Neural progenitor cell (in vitro differentiated cells): ENCODE data around the gene CABLES1. TPM values are rescaled to one million over a fixed set of nuclear protein-coding genes. Genes with fewer than 3 reads are reported as not detected.
A peak's percentile ranks its signal among the peaks of the same experiment; 100 is the strongest.

ENCODE experiments used
- DNase-seq: peaks from one replicate; pipeline ENCODE4 v3.0.0-alpha.2; 2016; ENCODE audit warnings: low spot score
- H2AFZ ChIP-seq: fragments of 200-600 bp; sonication (generic); replicated peaks from 2 replicates; pipeline ENCODE4 v1.6.1; 2016; ENCODE audit warnings: antibody characterized with exemption
- H3F3A ChIP-seq: fragments of 200-600 bp; sonication (generic); 2 replicates; pipeline ENCODE4 v1.6.1; 2016; ENCODE audit warnings: antibody characterized with exemption, low read depth
- H3K27ac ChIP-seq: fragments of 200-600 bp; sonication (generic); 2 replicates; pipeline ENCODE4 v1.5.1; 2016; ENCODE audit warnings: mild to moderate bottlenecking
- H3K27me3 ChIP-seq: fragments of 200-600 bp; sonication (generic); 2 replicates; pipeline ENCODE4 v1.6.1; 2016; ENCODE audit warnings: mild to moderate bottlenecking, moderate library complexity
- H3K36me3 ChIP-seq: fragments of 200-600 bp; sonication (generic); 2 replicates; pipeline ENCODE4 v1.5.1; 2016
- H3K4me1 ChIP-seq: fragments of 200-600 bp; sonication (generic); 2 replicates; pipeline ENCODE4 v1.6.1; 2016; ENCODE audit warnings: mixed run types
- H3K4me2 ChIP-seq: fragments of 200-600 bp; sonication (generic); 2 replicates; pipeline ENCODE4 v1.6.1; 2016
- H3K4me3 ChIP-seq: fragments of 200-600 bp; sonication (generic); 2 replicates; pipeline ENCODE4 v1.5.1; 2016
- H3K79me2 ChIP-seq: fragments of 200-600 bp; sonication (generic); 2 replicates; pipeline ENCODE4 v1.6.1; 2016; ENCODE audit warnings: low read depth
- H3K9ac ChIP-seq: fragments of 200-600 bp; sonication (generic); 2 replicates; pipeline ENCODE4 v1.6.1; 2016
- H3K9me3 ChIP-seq: fragments of 200-600 bp; sonication (generic); 2 replicates; pipeline ENCODE4 v1.5.1; 2016; ENCODE audit warnings: low read depth
- H4K20me1 ChIP-seq: fragments of 200-600 bp; sonication (generic); 2 replicates; pipeline ENCODE4 v1.6.1; 2016; ENCODE audit warnings: low read depth
- H3K27ac Mint-ChIP-seq: 3 replicates; pipeline ENCODE4 v1.8.0; 2021; ENCODE audit warnings: mixed read lengths
- H3K27me3 Mint-ChIP-seq: 2 replicates; pipeline ENCODE4 v1.8.0; 2022; ENCODE audit warnings: low read depth, mild to moderate bottlenecking, inconsistent platforms, moderate library complexity, mixed read lengths; ENCODE audit not compliant: insufficient read depth
- H3K36me3 Mint-ChIP-seq: 3 replicates; pipeline ENCODE4 v1.8.0; 2021; ENCODE audit warnings: mixed read lengths
- H3K4me1 Mint-ChIP-seq: 3 replicates; pipeline ENCODE4 v1.8.0; 2021; ENCODE audit warnings: mixed read lengths
- H3K4me3 Mint-ChIP-seq: 3 replicates; pipeline ENCODE4 v1.8.0; 2021; ENCODE audit warnings: mild to moderate bottlenecking, moderate library complexity, mixed read lengths
- H3K9me3 Mint-ChIP-seq: 3 replicates; pipeline ENCODE4 v1.8.0; 2020; ENCODE audit warnings: mixed read lengths
- CTCF ChIP-seq: fragments of 200-600 bp; sonication (generic); IDR thresholded peaks from 2 replicates; pipeline ENCODE4 v1.5.1; 2017; ENCODE audit warnings: antibody characterized with exemption, mild to moderate bottlenecking
- EZH2 ChIP-seq: fragments of 200-600 bp; sonication (generic); IDR thresholded peaks from 2 replicates; pipeline ENCODE4 v1.6.1; 2017; ENCODE audit warnings: antibody characterized with exemption, mild to moderate bottlenecking, moderate library complexity
- EZH2phosphoT487 ChIP-seq: fragments of 200-600 bp; sonication (generic); IDR thresholded peaks from 2 replicates; pipeline ENCODE4 v1.6.1; 2017; ENCODE audit warnings: antibody characterized with exemption
- total RNA-seq: library from RNA; depleted of rRNA; stranded (reverse); fragments of >200 nt; gene quantifications from 2 replicates; pipeline ENCODE4 v1.2.3, GENCODE V29; 2015; ENCODE audit warnings: low replicate concordance

CABLES1 gene
- total RNA-seq, 1 donor from 2014 or later, result 2.8 TPM

GRCh38 chr18:23183411-23184150 lies 48.3 kb downstream of the CABLES1 start:
- Histone ChIP-seq H3K9ac (no peak overlapping the region), H3K4me2 (no peak overlapping the region), H4K20me1 (no peaks in the 10 kb centered on the region), H3K4me3 (no peak overlapping the region), H3K9me3 (no peaks in the 10 kb centered on the region), H3K79me2 (no peaks in the 10 kb centered on the region), H2AFZ (no peak overlapping the region), H3K27me3 (no peaks in the 10 kb centered on the region), H3K27ac (no peak overlapping the region), H3K4me1 (peaks cover 8% of the 10 kb centered on the region), H3F3A (no peaks in the 10 kb centered on the region), H3K36me3 (no peaks in the 10 kb centered on the region)
- Mint-ChIP-seq H3K9me3 (no peaks in the 10 kb centered on the region), H3K27me3 (peaks cover 3% of the 10 kb centered on the region), H3K4me1 (peaks cover 16% of the 10 kb centered on the region), H3K27ac (peak overlapping the region; percentile 55), H3K36me3 (no peaks in the 10 kb centered on the region), H3K4me3 (no peak overlapping the region)
- TF ChIP-seq EZH2phosphoT487 (no peak), EZH2 (no peak), CTCF (no peak)
- no peak for DNase-seq

- Histone ChIP-seq H3K9me3 (no peaks in the 10 kb centered on the region), H4K20me1 (no peaks in the 10 kb centered on the region), H3K27ac (no peak overlapping the region), H3K36me3 (no peaks in the 10 kb centered on the region), H3K4me2 (no peak overlapping the region), H3K27me3 (no peaks in the 10 kb centered on the region), H3K9ac (no peak overlapping the region), H3F3A (no peaks in the 10 kb centered on the region), H2AFZ (no peak overlapping the region), H3K79me2 (no peaks in the 10 kb centered on the region), H3K4me3 (no peak overlapping the region), H3K4me1 (peaks cover 18% of the 10 kb centered on the region)
- H3K27me3 Mint-ChIP-seq, result no peaks in the 10 kb centered on the region
- H3K9me3 Mint-ChIP-seq, result no peaks in the 10 kb centered on the region
- TF ChIP-seq EZH2 (no peak), CTCF (no peak), EZH2phosphoT487 (no peak)
- H3K27ac Mint-ChIP-seq, result no peak overlapping the region
- H3K36me3 Mint-ChIP-seq, result peaks cover 1% of the 10 kb centered on the region
- H3K4me3 Mint-ChIP-seq, result no peak overlapping the region
- H3K4me1 Mint-ChIP-seq, result peaks cover 19% of the 10 kb centered on the region
- no peak for DNase-seq
These were observed 51.5 kb downstream of the CABLES1 start for GRCh38 chr18:23186781-23187180.

- peaks cover 28% of the 10 kb centered on the region for H3K4me1 Mint-ChIP-seq
- H3K4me3 Mint-ChIP-seq, result no peak overlapping the region
- H3K27ac Mint-ChIP-seq, result peak overlapping the region; percentile 51
- TF ChIP-seq CTCF, result no peak
- TF ChIP-seq EZH2phosphoT487, result no peak
- no peak for TF ChIP-seq EZH2
- no peaks in the 10 kb centered on the region for H3K36me3 ChIP-seq
- peak overlapping the region; percentile 6 for H3K4me2 ChIP-seq
- no peaks in the 10 kb centered on the region for H3F3A ChIP-seq
- H3K27me3 ChIP-seq, result no peaks in the 10 kb centered on the region
- H3K9me3 ChIP-seq, result no peaks in the 10 kb centered on the region
- no peaks in the 10 kb centered on the region for H3K79me2 ChIP-seq
- H3K27me3 Mint-ChIP-seq, result no peaks in the 10 kb centered on the region
- H3K27ac ChIP-seq, result no peak overlapping the region
- no peaks in the 10 kb centered on the region for H4K20me1 ChIP-seq
- H3K9me3 Mint-ChIP-seq, result no peaks in the 10 kb centered on the region
- DNase-seq, result no peak
- peaks cover 1% of the 10 kb centered on the region for H3K36me3 Mint-ChIP-seq
- peaks cover 24% of the 10 kb centered on the region for H3K4me1 ChIP-seq
- H3K4me3 ChIP-seq, result no peak overlapping the region
- H2AFZ ChIP-seq, result no peak overlapping the region
- H3K9ac ChIP-seq, result no peak overlapping the region
These were observed 52.9 kb downstream of the CABLES1 start for GRCh38 chr18:23188068-23188760.
